ENCODE measurements around the gene ZFHX3. TPM values are rescaled to one million over a fixed set of nuclear protein-coding genes. Genes with fewer than 3 reads are reported as not detected.

ZFHX3 gene
- total and polyA plus RNA-seq, 2 of the 8 experiments (the other 6 are each of a cell fraction or from before 2014, with no cell fraction given): 0.08 to 0.99 TPM

GRCh38 chr16:72935896-72936295, 112.0 kb downstream of the ZFHX3 start:
- H4K20me1 ChIP-seq (replicated peaks in 1 of 2; ENCODE audit: control insufficient read depth in 1 of 2, insufficient read depth in 2 of 2, low read length in 2 of 2): no peaks in the 10 kb centered on the region
- CTCF ChIA-PET (ENCODE audit: partially characterized antibody): interaction anchor here (0.6 to 2.1 kb wide), 11 partner anchors 10 to 260 kb away, joined by 3 to 10 read pairs (median 4); no protein-coding TSS in a partner anchor

More at GRCh38 chr16:72935896-72936295, 112.0 kb downstream of the ZFHX3 start:
- no peaks in the 10 kb centered on the region for H3K27me3 ChIP-seq (replicated peaks in 1 of 4; ENCODE audit: control insufficient read depth in 3 of 4, extremely low read depth in 1 of 4, insufficient read depth in 3 of 4, low read length in 3 of 4)
- no peaks in the 10 kb centered on the region for H3K23me2 ChIP-seq (ENCODE audit: low read depth, low read length)
- H3K56ac ChIP-seq (replicated peaks; ENCODE audit: insufficient read length, low read depth, low read length): no peak overlapping the region
- no peak overlapping the region for H3K4me2 ChIP-seq (ENCODE audit: insufficient read depth in 1 of 2, low read depth in 2 of 2, low read length in 2 of 2)
- H3K36me3 ChIP-seq (ENCODE audit: control insufficient read depth in 2 of 4, insufficient read depth in 4 of 4, low read length in 3 of 4): no peaks in the 10 kb centered on the region; a peak in 1 of 8 replicates
- H3K4me3 ChIP-seq (ENCODE audit: extremely low read depth in 1 of 4, insufficient read depth in 2 of 4, low read depth in 3 of 4, low read length in 4 of 4): no peak overlapping the region
- TF ChIP-seq RBBP5 (IDR thresholded peaks at IDR 0.05; ENCODE audit: borderline replicate concordance, low read depth, low read length) (no peak), CBX5 (IDR thresholded peaks at IDR 0.05; ENCODE audit: low read depth, low read length) (no peak), TCF12 (IDR thresholded peaks at IDR 0.05; ENCODE audit: low read depth, low read length) (no peak), HDAC6 (IDR thresholded peaks at IDR 0.05; ENCODE audit: low read depth, low read length) (no peak), TBP (IDR thresholded peaks at IDR 0.05; ENCODE audit: low read depth, low read length) (no peak), BRCA1 (IDR thresholded peaks at IDR 0.05; ENCODE audit: low read depth, low read length) (no peak)
- peaks cover 6 to 23% (median 12%) of the 10 kb centered on the region in 4 experiments; a peak in 6 of 7 replicates for H3K4me1 ChIP-seq (replicated peaks in 1 of 4; ENCODE audit: control insufficient read depth in 3 of 4, insufficient read depth in 4 of 4, low read length in 3 of 4)
- H3K23ac ChIP-seq (ENCODE audit: insufficient read length): no peak overlapping the region
- 72% methylated on average over 6 of the region's 6 CpGs; no CpG with 5 or more reads in 1 of the 2 experiments for WGBS, 2 experiments (ENCODE audit: extremely low coverage in 1 of 2, insufficient coverage in 1 of 2, insufficient read length in 1 of 2, insufficient replicate concordance in 2 of 2, low coverage in 1 of 2, low lambda C conversion rate in 2 of 2, missing lambda C conversion rate in 1 of 2)
- H3K79me2 ChIP-seq (ENCODE audit: control insufficient read depth in 1 of 2, insufficient read depth in 2 of 2, low read length in 2 of 2): no peaks in the 10 kb centered on the region
- DNase-seq (ENCODE audit: low read depth in 1 of 2, low spot score in 2 of 2): no peak
- H2BK15ac ChIP-seq (ENCODE audit: low read length): no peak overlapping the region
- no peak overlapping the region for H3K27ac ChIP-seq (ENCODE audit: low read depth, low read length)
- H2AK5ac ChIP-seq (ENCODE audit: low read depth, low read length): no peak overlapping the region
- H2AFZ ChIP-seq (ENCODE audit: low read length): no peak overlapping the region
- no peak for FAIRE-seq
- no peak overlapping the region for H2BK12ac ChIP-seq (ENCODE audit: low read depth, low read length)
- H3K9me3 ChIP-seq (ENCODE audit: insufficient read depth in 2 of 2, low read depth in 1 of 2, low read length in 1 of 2): no peaks in the 10 kb centered on the region
- no peak overlapping the region for H2BK120ac ChIP-seq (replicated peaks; ENCODE audit: low read depth, low read length)
- no peak overlapping the region for H2BK20ac ChIP-seq (ENCODE audit: low read length)
- H3K14ac ChIP-seq (ENCODE audit: insufficient read length): no peak overlapping the region
- H3K18ac ChIP-seq (ENCODE audit: extremely low read depth, low read length): no peak overlapping the region
- H2BK5ac ChIP-seq (ENCODE audit: low read depth, low read length): no peak overlapping the region
- no peak overlapping the region for H4K5ac ChIP-seq (ENCODE audit: insufficient read length, low read depth, low read length)
- POLR2A ChIA-PET (ENCODE audit: partially characterized antibody): no interaction called here
- no peak overlapping the region for H3K9ac ChIP-seq (replicated peaks in 1 of 4; ENCODE audit: extremely low read depth in 1 of 4, low read depth in 3 of 4, low read length in 3 of 4)
- no peaks in the 10 kb centered on the region for H3K79me1 ChIP-seq (ENCODE audit: low read depth, low read length)
- no peak overlapping the region for H4K8ac ChIP-seq (ENCODE audit: extremely low read depth, insufficient read depth, low read length)
- no peak overlapping the region for H3K4ac ChIP-seq (replicated peaks; ENCODE audit: insufficient read length, low read depth, low read length)
- no peak overlapping the region for H4K91ac ChIP-seq (replicated peaks; ENCODE audit: insufficient read length, low read length)
